GM12891 (cell line): Measurements from ENCODE around the gene TMEM190. TPM values are rescaled to one million over a fixed set of nuclear protein-coding genes. Genes with fewer than 3 reads are reported as not detected.
"Not testable (repeated sequence)": the region's sequence is repeated elsewhere in the genome, so short reads cannot be mapped to it uniquely, and the experiment has no call there.

Experiments used
- DNase-seq: peaks from one replicate; pipeline ENCODE4 v3.0.0; 2011; ENCODE audit warnings: low spot score; ENCODE audit not compliant: insufficient read length
- FAIRE-seq: peaks from 2 replicates; lab custom pipeline; 2011; peaks lifted over from hg19 to GRCh38; lab: Jason Lieb, UNC
- PAX5 ChIP-seq: IDR thresholded peaks from 2 replicates; pipeline ENCODE4 v1.6.1; 2011; ENCODE audit warnings: low read length, moderate library complexity, mild to moderate bottlenecking; ENCODE audit not compliant: insufficient read depth, severe bottlenecking
- POLR2A ChIP-seq: IDR thresholded peaks from 2 replicates; pipeline ENCODE4 v1.6.1; 2011; ENCODE audit warnings: low read depth, low read length, control low read depth
- POLR2AphosphoS5 ChIP-seq: IDR thresholded peaks from 2 replicates; pipeline ENCODE4 v1.6.1; 2011; ENCODE audit warnings: low read depth, low read length, control low read depth
- POU2F2 ChIP-seq: IDR thresholded peaks from 2 replicates; pipeline ENCODE4 v1.6.1; 2011; ENCODE audit warnings: low read depth, mild to moderate bottlenecking, control low read depth, low read length, moderate library complexity
- SPI1 ChIP-seq: IDR thresholded peaks from 2 replicates; pipeline ENCODE4 v1.6.1; 2011; ENCODE audit warnings: low read depth, low read length, control low read depth
- TAF1 ChIP-seq: IDR thresholded peaks from 2 replicates; pipeline ENCODE4 v1.6.1; 2011; ENCODE audit warnings: low read depth, low read length, control low read depth
- polyA plus RNA-seq: library from polyadenylated mRNA; unstranded; fragments of >200 nt; gene quantifications from one replicate; pipeline ENCODE4 v1.2.1, GENCODE V29; 2012; ENCODE audit warnings: low read depth, missing spikeins, inconsistent platforms; ENCODE audit not compliant: missing spikeins

TMEM190 gene
- not detected for polyA plus RNA-seq

DNA sequence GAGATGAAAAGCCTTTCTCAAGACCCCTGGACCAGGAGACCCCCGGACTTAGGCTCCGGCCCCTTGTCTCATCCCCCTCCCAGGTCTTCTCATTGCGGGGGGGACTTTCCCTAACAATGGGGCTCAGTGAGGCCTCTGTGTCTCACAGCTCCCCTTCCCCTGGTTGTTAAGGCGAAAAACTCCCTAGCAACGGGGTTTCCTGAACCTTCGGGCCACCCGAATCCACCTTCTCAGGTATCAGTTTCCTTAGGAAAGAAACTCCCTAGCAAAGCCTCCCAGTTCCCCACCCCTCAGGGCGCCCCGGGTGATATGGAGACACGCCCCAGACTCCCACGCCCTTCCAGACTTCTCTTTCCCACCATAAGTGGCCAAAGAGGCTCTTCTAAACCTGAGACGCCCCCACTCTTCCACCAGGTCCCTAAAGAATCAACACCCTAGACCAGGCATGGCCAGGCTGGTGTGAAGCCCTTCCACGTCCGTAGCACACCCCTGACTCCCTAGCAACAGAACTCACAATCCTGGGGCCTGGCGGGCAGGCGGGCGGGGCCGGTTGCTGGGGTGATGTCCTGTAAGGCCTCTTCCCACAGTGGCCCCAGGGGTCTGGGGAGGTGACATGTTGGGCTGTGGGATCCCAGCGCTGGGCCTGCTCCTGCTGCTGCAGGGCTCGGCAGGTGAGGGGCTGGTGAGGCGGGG lies at the start of gene TMEM190:
TMEM190 (plus strand) TSS at position 586 of the 693 bp plus-strand sequence; CDS start at position 614, 28 bp downstream.
- FAIRE-seq (no peak), DNase-seq (no peak)
- no peak for TF ChIP-seq POLR2A
- TF ChIP-seq TAF1 = no peak

DNA sequence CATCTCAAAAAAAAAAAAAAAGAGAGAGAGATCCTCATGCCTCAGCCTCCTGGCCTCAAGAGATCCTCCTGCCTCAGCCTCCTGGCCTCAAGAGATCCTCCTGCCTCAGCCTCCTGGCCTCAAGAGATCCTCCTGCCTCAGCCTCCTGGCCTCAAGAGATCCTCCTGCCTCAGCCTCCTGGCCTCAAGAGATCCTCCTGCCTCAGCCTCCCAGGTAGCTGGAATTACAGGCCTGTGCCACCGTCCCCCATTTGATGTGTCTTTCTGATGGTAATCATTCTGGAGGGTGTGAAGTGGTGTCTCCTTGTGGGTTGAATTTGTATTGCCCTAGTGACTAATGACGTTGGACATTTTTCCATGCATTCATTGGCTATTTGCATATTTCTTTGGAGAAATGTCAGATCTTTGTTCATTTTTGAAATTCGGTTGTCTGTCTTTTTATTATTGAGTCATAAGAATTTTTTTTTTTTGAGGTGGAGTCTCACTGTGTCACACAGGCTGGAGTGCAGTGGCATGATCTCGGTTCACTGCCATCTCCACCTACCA lies 47.8 kb upstream of the TMEM190 start:
- not testable (repeated sequence) for FAIRE-seq, DNase-seq

GRCh38 chr19:55329791-55330190 lies 46.8 kb upstream of the TMEM190 start:
- FAIRE-seq, DNase-seq: not testable (repeated sequence)

- FAIRE-seq (no peak), DNase-seq (no peak)
- no peak for TF ChIP-seq POLR2A
- no peak for TF ChIP-seq TAF1
- TF ChIP-seq POU2F2 = no peak
- no peak for TF ChIP-seq SPI1
- TF ChIP-seq POLR2AphosphoS5 = no peak
- TF ChIP-seq PAX5 = no peak
Observed at GRCh38 chr19:55333870-55334269, 42.8 kb upstream of the TMEM190 start.

GRCh38 chr19:55336101-55336500 lies 40.5 kb upstream of the TMEM190 start:
- no peak for DNase-seq
- no peak for FAIRE-seq
- TF ChIP-seq PAX5 = no peak
- no peak for TF ChIP-seq POLR2AphosphoS5
- TF ChIP-seq POLR2A = no peak
- TF ChIP-seq POU2F2 = no peak
- no peak for TF ChIP-seq TAF1
- TF ChIP-seq SPI1 = no peak

DNA sequence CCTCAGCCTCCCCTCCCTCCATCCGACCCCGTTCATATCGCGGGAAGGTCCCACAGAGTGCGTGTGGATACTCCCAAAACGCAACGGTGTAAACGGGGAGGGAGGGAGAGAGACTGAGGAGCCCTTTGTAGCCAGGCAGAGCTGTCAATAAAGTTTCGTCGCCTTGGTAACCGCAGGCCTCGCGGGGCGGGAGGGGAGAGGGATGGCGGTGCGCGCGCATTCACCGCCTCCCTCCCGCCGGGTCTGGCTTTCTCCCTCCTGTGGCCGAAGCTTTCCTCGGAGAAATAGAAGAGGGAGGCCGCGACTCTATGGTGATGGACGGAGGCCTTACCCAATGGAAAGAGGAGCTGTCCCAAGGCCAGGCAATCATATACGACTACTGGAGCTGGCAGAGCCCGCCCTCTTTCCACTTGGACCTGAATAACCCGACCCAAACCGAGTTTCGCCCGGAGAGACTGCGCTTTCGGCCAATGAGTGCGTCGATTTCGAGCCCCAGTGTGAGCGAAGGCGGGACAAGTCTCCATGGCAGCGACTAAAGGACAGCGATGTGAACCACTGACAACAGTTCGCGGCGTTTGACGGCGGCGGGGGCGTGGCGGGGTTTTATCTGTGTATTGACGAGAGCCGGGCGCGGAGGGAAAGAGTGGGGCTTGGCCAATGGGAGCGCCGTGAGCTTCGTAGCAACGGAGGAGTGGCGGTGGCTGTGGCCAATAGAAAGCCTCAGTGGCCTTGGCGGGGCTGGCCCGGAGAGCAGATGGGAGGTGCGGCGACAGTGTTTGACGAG lies 37.3 kb upstream of the TMEM190 start, which contains the start of gene KMT5C:
KMT5C (plus strand) TSS at position 772 of the 784 bp plus-strand sequence. CDS start 2,061 bp downstream, outside the sequence.
- DNase-seq (peak; percentile 99), FAIRE-seq (peak; percentile 99)
- peak; percentile 65; the same call in 1 of the 2 replicates for TF ChIP-seq POLR2A
- TF ChIP-seq TAF1 = 0 out of 2 replicates have a peak, but pooled peaks have one; percentile 44
- peak; percentile 43; the same call in 1 of the 2 replicates for TF ChIP-seq POU2F2
- no peak for TF ChIP-seq SPI1
- no peak for TF ChIP-seq POLR2AphosphoS5
- no peak for TF ChIP-seq PAX5

DNA sequence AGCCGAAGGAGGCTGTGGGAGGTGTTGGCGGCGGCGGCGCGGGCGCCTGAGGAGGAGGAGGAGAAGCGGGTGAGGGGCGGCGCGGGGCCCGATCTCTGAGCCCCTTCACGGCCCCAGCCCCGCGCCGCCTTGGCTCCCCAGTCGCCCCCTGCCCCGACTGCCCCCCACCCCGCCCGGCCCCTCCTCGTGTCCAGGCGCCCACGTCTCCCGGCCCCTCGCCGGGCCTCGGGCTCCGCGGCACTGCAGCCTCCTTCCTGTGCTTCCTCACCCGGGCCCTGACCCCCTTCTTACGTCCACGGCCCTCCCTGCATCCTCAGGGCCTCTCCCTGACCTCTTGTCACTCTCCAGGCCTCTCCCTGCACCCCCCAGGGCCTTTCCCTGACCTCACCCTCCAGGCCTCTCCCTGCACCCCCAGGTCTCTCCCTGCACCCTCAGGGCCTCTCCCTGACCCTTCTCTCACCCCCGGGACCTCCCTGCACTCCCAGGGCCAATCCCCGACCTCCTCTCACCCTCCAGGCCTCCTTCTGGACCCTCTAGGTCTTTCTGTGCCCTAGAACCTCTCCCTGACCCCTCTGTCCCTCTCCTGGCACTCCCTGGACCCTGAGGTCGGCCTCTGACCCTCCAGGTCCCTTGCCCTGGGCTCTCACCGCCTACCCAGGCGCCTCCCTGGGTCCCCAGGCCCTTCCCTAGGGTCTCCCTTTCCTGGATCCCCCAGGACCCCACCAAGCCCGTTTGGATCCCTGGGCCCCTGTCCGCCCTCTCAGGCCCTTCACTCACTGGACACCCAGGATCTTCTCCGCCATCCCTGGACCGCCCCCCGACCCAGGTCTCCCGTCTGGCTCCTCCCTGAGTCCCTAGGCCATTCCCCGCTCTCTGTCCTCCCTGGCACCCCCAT lies 36.5 kb upstream of the TMEM190 start:
- FAIRE-seq (no peak), DNase-seq (no peak)
- no peak; the same call in 1 of the 2 replicates for TF ChIP-seq POLR2A
- TF ChIP-seq POU2F2 = no peak
- TF ChIP-seq POLR2AphosphoS5 = no peak

DNA sequence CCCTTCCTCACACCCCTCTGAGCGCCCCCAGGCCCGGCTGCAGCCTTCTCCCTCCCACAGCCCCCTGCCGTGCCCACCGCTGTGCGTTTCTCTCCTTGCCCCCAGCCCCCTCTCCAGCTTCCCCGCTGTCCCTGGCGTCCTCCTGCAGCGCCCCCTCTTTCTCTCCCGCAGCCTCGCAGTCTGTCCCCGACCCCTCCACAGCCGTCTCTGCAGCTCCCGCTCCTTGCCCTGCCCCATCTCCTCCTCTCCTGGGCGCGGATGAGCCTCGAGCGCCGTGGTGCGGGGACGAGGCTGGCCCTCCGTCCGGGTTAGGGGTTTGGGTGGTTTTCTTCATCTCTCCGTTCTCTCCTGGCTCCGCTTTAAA lies 35.9 kb upstream of the TMEM190 start:
- FAIRE-seq (no peak), DNase-seq (no peak)
- no peak for TF ChIP-seq TAF1
- TF ChIP-seq PAX5 = no peak
- no peak for TF ChIP-seq POLR2AphosphoS5
- TF ChIP-seq POLR2A = no peak
- no peak for TF ChIP-seq POU2F2
- TF ChIP-seq SPI1 = no peak

DNA sequence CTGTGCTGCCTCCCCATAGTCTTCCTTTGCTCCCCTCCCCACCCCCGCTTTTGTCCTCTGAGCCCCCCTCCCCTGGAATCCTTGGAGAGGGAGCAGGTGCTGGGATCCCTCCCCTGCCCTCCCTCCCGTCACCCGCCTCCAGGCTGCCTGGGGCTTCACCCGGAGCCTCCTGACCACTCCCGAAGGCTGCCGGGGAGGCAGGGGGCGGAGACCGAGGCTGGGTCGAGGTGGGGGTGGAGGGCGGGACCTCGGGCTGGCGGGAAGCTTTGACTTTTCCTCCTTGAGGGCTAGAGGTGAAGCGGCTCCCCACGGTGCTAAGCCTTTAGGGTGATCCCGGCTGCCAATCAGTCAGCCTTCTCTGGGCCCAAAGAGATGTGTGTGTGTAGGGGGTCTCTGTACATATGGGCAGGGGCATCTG lies 35.4 kb upstream of the TMEM190 start:
- TF ChIP-seq SPI1 (no peak), POLR2AphosphoS5 (no peak), POLR2A (no peak), TAF1 (no peak), POU2F2 (no peak), PAX5 (no peak)
- no peak for FAIRE-seq

More for the DNA sequence above, 35.4 kb upstream of the TMEM190 start:
- peak; percentile 92 for DNase-seq
